GM19023 (cell line): ENCODE data around the gene MAB21L2.

Experiments
- ATAC-seq: cut with Tn5 transposase; IDR thresholded peaks from one replicate; pipeline ENCODE4 v1.9.1; 2021; ENCODE audit warnings: mild to moderate bottlenecking, moderate library complexity; ENCODE audit not compliant: unreplicated experiment

The MAB21L2 gene

DNA sequence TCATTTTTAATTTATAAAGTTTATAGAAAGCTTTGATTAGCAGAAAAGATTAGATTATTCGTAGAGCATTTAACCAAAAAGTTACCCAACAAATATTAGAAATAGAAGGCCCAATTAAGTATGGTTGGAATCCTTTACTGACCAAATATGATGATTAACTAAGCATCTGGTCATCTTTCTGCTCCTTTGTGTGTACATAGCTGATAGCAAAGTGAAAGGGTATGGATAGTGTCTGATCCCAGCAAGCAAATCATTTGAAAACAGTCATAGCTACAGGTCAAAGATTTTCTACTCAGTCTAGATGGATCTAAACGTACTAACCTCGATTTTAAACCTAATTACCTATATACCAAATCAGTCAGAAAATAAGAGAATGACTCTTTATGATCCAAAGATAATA is 7.3 kb upstream of the MAB21L2 start:
- no peak for ATAC-seq

DNA sequence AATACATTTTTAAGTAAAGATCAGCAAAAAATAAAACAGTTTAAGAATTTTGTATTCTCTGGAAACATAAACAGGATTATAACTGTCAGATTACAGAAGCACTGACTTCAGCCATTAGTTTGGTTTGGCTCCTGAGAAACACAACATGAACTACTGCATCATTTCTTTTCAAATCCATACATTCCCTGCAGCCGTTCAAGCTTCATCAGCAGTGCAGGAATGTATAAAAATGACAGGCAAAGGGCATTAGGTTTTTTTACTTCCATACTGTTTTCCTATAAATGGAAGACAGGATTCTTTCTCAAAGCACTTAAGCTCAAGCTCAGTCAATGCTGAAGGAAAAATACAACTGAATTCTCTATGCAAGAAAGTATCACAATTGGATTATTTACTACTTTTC is 4.2 kb upstream of the MAB21L2 start:
- no peak for ATAC-seq

DNA sequence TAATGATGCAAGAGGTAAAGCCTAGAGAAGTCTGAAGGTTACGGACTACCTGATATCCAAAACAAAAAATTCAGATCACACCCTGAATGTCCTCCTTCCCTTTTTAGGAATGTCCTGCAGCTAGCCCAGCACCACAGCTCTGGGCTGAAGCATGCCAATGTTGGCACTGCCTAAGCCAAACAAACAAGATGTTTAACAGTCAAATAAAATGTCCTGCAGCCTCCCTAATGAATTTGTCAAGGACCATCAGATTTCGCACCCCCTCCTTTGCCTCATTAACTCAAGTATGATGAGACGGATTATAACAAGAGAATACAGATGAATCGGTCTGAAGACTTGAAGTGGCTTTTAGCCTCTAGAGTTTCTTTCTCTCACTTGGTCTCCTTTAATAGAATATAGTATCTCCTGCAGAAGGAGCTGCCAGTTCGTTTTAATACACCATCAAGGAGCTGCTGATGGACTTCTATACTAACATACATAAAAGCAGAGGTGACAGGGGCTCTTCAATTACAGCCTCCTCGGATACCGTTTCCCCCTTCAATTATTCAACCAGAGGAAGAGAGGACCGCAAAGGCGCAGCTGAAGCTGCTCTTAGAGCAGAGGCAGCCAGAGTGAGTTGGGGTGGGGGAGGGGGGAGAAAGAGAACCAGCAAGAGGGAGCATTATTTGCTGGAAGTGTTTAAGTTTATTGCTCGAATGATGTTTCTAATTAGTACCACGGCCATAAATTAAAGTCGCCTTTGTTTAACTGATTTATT is 3.0 kb upstream of the MAB21L2 start:
- no peak for ATAC-seq

DNA sequence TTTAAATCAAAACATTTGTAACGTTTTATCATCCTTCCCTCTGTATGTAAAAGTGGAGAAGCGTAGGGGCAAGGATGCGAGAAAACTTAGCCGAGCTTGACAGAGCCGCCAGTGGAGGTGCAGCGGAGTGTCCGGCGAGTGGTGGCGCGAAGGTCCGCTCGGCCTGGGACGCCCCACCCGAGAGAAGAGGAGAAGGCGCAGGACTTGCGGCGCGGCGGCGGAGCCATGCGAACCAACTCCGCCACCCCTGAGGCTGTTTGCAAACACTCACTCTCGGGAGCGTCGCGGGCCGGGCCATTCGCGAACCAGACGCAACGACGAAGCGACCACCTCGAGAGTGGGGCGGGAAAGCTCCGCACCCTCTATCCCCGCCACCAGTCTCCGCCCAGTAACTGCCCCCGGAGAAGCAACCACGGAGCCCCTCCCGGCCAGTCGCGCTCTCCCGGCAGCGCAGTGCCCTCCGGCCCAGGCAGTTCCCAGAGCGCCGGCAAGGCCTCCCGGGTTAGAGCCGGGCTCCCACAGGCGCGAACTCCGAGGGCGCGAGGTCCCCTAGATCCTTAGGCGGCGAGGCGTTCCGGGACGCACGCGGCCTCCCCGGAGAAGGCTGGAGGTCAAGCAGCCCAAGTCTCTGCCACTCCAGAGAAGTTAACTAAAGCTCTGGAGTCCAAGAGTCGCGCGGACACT is 2.3 kb upstream of the MAB21L2 start:
- no peak for ATAC-seq

DNA sequence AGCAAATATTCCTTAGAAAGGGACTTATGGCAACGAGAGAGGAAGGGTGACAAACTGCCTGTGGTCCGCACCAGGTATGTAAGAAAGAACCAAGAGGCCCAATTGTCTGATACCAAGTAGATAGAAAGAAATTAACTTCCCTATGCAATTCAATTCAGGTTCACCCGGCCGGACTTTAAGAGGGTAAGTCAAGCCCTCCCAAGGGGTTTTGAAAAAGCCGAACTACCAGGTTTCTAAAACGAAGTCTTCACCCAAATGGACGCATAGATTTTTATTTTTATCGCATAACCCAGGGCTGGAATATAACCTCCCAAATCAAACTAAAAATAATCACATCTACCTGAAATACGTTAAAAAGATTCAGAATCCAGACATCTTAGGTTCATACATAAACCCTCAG is 1.6 kb upstream of the MAB21L2 start:
- ATAC-seq = no peak

DNA sequence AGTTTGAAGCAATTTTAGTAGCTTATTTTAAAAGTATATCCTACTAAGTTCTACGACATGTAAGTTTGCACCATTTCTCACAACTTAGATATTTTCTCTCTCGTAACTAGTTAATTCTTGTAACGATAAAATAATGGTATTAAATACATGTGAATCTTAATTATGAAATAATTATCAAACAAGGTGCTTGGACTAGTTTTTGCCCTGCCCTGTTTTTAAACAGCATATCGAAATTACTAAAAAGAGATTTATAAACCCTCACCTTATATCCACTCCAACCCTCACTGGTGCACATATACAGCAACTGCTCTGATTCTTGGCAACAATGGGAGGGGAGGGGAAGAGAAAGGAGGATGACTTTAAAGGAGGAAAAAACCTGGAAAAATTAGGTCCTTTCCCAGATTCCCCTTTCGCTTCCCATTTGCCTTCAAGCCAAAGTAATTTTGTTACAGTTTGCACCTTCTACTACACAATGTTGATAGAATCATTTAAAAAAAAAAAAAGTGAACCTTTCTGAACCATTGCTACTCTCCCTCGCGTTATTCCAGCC is 820 bp upstream of the MAB21L2 start:
- ATAC-seq = no peak

DNA sequence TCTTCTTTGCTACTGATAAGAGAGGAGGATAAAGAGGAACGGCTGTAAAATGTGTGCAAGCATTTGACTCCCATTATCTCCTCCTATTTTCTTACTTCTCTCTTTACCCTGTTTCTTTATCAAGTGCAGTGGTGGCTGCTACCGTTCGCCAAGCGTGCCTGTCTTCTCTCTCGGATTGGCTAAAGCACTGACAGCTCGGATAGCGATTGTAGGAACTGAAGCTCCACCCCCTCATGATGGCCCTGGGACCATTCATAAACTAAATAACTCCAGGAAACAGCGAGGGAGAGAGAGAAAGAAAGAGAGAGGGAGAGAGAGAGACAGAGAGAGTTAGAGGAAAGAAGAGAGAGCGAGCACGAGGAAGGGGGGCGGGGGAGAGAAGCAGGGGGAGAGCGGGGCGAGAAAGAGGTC is 305 bp upstream of the MAB21L2 start:
- no peak for ATAC-seq

DNA sequence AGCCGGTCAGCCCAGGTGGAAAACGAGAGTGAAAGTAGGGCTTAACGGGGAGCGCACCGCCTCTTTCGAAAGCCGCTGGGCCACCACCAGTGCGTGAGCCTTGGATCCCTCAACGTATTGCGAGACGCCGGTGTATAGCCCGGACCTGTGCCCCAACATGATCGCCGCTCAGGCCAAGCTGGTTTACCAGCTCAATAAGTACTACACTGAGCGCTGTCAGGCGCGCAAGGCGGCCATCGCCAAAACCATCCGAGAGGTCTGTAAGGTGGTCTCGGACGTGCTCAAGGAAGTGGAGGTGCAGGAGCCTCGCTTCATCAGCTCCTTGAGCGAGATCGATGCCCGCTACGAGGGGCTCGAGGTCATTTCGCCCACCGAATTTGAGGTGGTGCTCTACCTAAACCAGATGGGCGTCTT is 929 bp downstream of the MAB21L2 start:
- ATAC-seq = no peak

DNA sequence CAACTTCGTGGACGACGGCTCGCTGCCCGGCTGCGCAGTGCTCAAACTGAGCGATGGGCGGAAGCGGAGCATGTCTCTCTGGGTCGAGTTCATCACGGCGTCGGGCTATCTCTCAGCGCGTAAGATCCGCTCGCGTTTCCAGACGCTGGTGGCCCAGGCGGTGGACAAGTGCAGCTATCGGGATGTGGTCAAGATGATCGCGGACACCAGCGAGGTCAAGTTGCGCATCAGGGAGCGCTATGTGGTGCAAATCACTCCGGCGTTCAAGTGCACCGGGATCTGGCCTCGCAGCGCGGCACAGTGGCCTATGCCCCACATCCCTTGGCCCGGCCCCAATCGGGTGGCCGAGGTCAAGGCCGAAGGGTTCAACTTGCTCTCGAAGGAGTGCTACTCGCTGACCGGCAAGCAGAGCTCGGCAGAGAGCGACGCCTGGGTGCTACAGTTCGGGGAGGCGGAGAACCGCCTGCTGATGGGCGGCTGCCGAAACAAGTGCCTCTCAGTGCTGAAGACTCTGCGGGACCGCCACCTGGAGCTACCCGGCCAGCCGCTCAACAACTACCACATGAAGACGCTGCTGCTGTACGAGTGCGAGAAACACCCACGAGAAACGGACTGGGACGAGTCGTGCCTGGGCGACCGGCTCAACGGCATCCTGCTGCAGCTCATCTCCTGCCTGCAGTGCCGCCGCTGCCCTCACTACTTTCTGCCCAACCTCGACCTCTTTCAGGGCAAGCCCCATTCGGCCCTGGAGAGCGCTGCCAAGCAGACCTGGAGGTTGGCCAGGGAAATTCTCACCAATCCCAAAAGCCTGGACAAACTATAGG is 1.5 kb downstream of the MAB21L2 start:
- ATAC-seq = no peak

DNA sequence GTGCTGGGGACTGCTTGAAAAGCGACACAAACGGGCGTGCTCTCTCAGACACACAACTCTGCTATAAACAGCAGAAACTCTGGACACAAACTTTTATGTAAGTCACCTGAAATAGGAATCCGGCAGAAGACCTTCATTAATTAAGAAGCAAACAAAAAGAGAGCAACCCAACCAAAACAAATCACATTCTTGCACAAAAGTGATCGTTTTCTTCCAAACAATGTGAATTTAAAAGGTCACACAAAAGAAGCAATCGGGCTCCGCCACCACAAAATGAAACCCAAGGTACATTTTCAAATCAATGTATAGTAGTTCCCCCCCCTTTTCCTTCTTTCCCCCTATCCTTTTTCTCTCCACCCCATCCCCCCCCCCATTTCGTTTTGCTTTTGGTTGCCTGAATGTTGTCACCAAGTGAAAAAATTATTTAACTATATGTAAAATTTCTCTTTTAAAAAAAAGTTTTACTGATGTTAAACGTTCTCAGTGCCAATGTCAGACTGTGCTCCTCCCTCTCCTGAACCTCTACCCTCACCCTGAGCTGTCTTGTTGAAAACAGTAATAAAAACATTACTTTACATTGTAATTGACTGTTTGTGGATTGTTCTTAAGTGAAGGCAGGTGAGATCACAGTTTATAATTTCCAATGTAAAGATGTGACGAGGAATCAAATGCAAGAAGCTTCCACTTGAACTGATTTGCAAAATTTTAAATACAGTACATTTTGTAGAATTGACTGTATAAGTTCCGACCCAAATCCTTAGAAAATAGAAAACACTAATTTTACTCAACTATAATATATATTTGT is 2.4 kb downstream of the MAB21L2 start:
- no peak for ATAC-seq

DNA sequence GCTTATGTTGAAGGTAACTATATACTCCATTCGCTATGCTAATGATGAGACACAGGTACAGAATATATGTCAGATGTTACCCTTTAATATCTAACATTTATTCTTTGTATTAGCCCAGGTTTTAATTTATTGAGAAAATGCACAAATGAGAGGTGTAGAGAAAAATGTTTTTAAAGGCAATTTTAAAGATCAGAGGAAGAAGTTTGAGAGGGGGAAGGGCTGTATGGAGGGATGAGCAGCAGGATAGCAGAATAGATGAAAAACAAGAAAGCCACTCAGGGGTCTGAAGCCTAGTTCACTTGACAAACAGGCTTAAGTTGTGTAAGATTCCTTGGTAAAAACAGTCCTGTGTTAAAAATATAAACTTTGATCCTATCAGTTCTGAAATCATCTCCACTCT is 3.7 kb downstream of the MAB21L2 start:
- no peak for ATAC-seq

DNA sequence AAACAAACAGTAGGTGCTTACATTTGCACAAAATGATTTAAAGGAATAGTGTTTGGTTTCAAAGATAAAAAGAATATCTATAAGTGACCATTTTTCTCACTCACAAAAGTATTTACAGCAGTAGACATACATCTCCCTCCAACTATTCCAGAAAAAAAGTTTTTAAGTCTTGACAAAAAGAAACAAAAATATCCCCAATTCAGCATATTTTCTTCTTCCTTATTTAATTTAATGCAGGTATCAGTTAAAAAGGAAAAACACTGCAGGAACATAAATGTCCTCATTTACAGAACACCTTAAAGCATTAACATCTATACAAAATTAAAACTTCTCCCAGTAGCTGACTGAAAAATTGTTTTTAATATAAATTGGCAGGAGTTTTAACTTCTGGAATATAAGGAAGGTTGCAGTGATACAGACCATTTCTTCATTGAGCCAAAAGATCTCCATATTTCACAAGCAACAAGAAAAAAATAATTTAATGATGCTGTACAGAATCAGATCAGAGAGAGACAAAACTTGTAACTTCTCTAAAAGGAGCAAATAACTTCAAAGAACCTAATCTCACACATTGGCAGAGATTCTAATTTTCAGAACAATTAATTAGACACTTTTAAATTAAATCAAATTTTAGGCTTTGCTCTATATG is 4.3 kb downstream of the MAB21L2 start:
- no peak for ATAC-seq

DNA sequence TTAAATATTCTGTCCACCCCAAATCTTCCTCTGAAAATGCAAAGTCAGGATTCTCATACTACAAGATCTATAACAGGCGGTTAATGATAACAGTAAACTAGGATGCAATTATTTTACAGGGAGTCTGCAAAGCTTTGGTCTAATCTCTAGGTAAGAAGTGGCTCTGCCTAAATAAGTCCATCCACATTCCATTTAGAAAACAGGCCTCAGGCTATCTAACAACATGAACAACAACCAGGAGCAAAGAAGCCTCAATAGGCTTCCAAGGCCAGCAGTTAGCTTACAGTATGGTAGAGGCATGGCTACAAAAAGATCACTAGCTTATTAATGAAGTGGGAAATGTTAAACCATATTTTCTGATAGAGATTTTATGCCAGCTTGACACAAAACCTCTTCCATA is 6.4 kb downstream of the MAB21L2 start:
- ATAC-seq = no peak

DNA sequence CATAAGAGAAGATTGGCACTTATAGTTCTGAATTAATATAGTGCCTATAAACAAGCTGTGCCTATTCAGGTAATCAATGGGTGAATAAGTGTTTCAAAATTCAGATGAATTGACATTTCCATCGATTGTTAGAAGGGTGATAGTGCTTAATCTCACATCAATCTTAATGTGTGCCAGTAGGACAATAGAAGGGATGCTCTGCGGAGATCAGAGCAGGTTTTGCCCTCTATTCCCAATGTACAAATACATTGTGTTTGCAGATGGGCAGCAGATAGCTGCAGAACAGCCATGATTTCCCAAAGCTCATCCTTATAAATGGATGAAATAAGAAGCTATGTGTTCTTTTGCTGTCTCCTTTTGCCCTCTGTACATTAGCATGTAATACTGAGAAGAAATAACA is 7.2 kb downstream of the MAB21L2 start:
- no peak for ATAC-seq

DNA sequence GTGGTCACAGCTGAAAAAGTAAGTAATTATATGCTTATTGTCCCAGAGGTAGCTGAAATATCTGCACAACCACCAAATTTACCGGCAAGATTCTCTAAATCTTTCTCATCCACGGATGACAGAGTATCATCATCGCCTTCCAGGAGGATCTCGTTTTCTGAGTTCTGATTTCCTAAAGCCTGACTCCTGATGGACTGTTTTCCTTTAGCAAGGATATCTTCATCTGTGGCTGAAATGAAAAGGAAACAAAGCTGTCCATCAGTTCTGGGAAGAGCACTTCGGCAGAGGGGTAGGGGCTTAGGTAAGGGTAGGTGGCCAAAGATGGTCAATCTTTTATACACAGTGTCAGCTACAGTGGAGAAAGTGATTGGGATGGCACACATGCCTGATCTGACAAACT is 8.7 kb downstream of the MAB21L2 start:
- no peak for ATAC-seq

DNA sequence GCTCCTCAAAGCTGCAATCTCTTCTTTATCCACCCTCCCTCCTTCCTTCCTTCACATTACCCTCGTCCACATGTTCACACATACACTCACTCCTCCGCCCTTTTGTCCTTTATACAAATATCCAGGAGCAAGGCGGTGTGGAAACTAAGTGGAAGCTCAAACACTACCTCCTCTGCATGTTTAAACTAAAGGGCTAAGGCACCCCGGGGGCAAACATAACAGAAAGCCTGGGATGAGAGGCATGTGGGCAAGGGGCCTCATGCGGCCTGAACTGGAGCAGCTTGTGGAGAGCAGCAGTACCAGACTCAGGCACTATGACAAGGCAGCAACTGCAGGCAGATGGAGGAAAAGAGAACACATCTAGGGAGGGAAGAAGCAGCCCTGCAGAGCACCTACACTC is 9.5 kb downstream of the MAB21L2 start:
- no peak for ATAC-seq

DNA sequence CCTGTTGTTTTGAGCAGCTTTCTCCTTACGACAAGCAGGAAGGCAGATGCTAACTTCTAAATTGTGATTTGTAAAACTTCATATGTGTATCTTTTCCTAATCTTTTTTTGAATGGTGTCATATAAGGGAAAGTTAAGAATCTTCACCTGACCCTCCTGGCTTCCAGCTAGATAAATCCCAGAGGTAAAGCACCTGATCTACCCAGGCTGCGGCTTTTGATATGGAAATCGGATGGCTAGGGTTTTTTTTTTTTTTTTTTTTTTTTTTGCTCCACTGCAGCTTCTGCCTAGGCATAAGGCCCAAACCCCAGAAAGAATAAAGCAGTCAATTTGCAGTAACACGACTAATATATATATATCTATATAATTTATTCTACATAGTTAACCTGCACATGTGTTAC is 10.0 kb downstream of the MAB21L2 start:
- ATAC-seq = no peak

DNA sequence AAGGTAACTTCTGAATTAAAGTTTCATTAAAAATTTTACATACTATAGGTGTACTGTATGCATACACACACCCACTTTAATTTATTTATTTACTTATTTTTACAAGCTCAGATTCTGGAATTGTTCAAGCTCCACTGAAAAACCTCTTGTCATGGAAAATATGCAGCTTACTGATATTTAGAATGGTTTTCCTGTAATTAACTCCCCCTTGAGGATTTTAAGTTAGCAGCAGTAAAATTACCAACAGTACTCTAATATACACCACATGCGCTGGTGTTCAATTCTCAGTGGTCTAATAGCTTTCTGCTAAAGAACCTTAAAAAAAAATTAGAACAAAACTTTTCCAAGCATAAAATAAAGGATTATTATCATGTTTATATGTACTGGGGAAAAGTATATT is 12.0 kb downstream of the MAB21L2 start:
- no peak for ATAC-seq

DNA sequence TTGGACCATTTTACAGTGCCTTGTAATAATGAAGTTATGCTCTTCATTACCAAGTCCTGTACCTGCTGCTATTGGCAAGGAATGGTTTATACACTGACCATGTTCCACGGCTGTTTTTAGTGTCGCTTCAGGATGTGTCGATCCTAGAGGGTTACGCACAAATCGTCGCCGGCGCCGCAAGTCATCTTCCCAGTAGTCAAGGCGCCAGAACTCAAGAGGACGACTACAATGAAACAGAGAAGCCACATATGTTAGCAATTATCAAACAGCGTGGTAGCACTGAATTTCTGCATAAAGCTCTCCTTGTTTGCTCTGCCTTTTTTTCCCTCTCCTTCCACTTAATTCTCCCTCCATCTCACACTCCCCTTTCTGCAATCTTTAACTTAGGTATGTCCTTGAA is 17.0 kb downstream of the MAB21L2 start:
- no peak for ATAC-seq

DNA sequence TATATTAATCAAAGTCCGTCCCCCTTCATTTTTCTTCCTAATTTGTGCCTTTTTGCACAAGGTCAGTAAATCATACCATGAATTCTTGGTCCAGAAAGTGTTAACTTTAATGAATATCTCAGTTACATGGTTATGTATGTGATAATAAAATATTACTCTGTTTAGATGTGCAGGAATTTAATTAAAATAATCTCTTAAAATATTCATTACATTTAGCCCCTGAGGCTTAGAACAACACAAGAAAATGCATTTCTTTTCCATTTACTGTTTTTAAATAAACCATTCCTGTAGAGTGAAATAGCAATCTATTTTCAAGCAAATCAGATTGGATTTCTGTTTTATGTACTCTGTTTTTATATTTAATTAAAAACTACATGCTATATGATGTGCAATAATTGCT is 17.6 kb downstream of the MAB21L2 start:
- no peak for ATAC-seq
